ENCODE results near the gene RPTOR. TPM values are rescaled to one million over a fixed set of nuclear protein-coding genes. Genes with fewer than 3 reads are reported as not detected.

The RPTOR gene
- total RNA-seq, 1 donor from 2014 or later = 32.0 TPM

GRCh38 chr17:80943346-80944145, 398.9 kb downstream of the RPTOR start:
- Histone ChIP-seq H2AFZ (ENCODE audit: low read depth, low read length) (no peak overlapping the region), H3K79me2 (ENCODE audit: insufficient read depth, low read length) (no peaks in the 10 kb centered on the region), H3K9me3 (ENCODE audit: insufficient read depth, low read depth, low read length) (no peaks in the 10 kb centered on the region), H3K4me3 (ENCODE audit: insufficient read depth, low read depth, low read length) (no peak overlapping the region), H3K9ac (ENCODE audit: low read length) (no peak overlapping the region), H3K4me1 (ENCODE audit: insufficient read depth, low read length) (peaks cover 15% of the 10 kb centered on the region), H3K27me3 (ENCODE audit: insufficient read depth, low read length) (no peaks in the 10 kb centered on the region), H4K20me1 (ENCODE audit: insufficient read depth, low read length) (peaks cover 6% of the 10 kb centered on the region), H3K36me3 (ENCODE audit: insufficient read depth, low read length) (peaks cover 5% of the 10 kb centered on the region), H3K4me2 (ENCODE audit: low read length) (no peak overlapping the region), H3K27ac (ENCODE audit: low read depth, low read length) (no peak overlapping the region)
- peaks cover 2% of the 10 kb centered on the region for H3K4me1 Mint-ChIP-seq (ENCODE audit: low read depth, unreplicated experiment)
- peaks cover 15% of the 10 kb centered on the region for H3K36me3 Mint-ChIP-seq (ENCODE audit: low read depth, unreplicated experiment)
- TF ChIP-seq EZH2 (IDR thresholded peaks at IDR 0.05; ENCODE audit: insufficient read depth, low read length) (no peak), CTCF (IDR thresholded peaks at IDR 0.05; ENCODE audit: insufficient read depth, low read depth, low read length) (no peak)
- H3K9me3 Mint-ChIP-seq (ENCODE audit: unreplicated experiment) = peaks cover 2% of the 10 kb centered on the region
- DNase-seq (ENCODE audit: low read depth) (no peak), FAIRE-seq (no peak)
- H3K27me3 Mint-ChIP-seq (ENCODE audit: low read depth, unreplicated experiment) = peaks cover 2% of the 10 kb centered on the region
- no peak overlapping the region for H3K4me3 Mint-ChIP-seq (ENCODE audit: unreplicated experiment)
- no peak overlapping the region for H3K27ac Mint-ChIP-seq (ENCODE audit: unreplicated experiment)

- Histone ChIP-seq H3K9ac (ENCODE audit: low read length) (no peak overlapping the region), H3K4me1 (ENCODE audit: insufficient read depth, low read length) (peaks cover 15% of the 10 kb centered on the region), H3K4me2 (ENCODE audit: low read length) (no peak overlapping the region), H3K36me3 (ENCODE audit: insufficient read depth, low read length) (peaks cover 5% of the 10 kb centered on the region), H3K27ac (ENCODE audit: low read depth, low read length) (no peak overlapping the region), H3K9me3 (ENCODE audit: insufficient read depth, low read depth, low read length) (no peaks in the 10 kb centered on the region), H4K20me1 (ENCODE audit: insufficient read depth, low read length) (peaks cover 6% of the 10 kb centered on the region), H2AFZ (ENCODE audit: low read depth, low read length) (no peak overlapping the region), H3K79me2 (ENCODE audit: insufficient read depth, low read length) (no peaks in the 10 kb centered on the region), H3K4me3 (ENCODE audit: insufficient read depth, low read depth, low read length) (no peak overlapping the region), H3K27me3 (ENCODE audit: insufficient read depth, low read length) (no peaks in the 10 kb centered on the region)
- DNase-seq (ENCODE audit: low read depth) (no peak), FAIRE-seq (no peak)
- Mint-ChIP-seq H3K4me3 (ENCODE audit: unreplicated experiment) (no peak overlapping the region), H3K4me1 (ENCODE audit: low read depth, unreplicated experiment) (no peaks in the 10 kb centered on the region), H3K27ac (ENCODE audit: unreplicated experiment) (no peak overlapping the region), H3K9me3 (ENCODE audit: unreplicated experiment) (peaks cover 2% of the 10 kb centered on the region), H3K27me3 (ENCODE audit: low read depth, unreplicated experiment) (peaks cover 2% of the 10 kb centered on the region), H3K36me3 (ENCODE audit: low read depth, unreplicated experiment) (peaks cover 15% of the 10 kb centered on the region)
- TF ChIP-seq CTCF (IDR thresholded peaks at IDR 0.05; ENCODE audit: insufficient read depth, low read depth, low read length) (no peak), EZH2 (IDR thresholded peaks at IDR 0.05; ENCODE audit: insufficient read depth, low read length) (no peak)
Observed at GRCh38 chr17:80944326-80944725, 399.7 kb downstream of the RPTOR start.

GRCh38 chr17:80945736-80946135, 401.1 kb downstream of the RPTOR start:
- no peak for FAIRE-seq
- TF ChIP-seq CTCF (IDR thresholded peaks at IDR 0.05; ENCODE audit: insufficient read depth, low read depth, low read length) = no peak
- no peak for TF ChIP-seq EZH2 (IDR thresholded peaks at IDR 0.05; ENCODE audit: insufficient read depth, low read length)
- Histone ChIP-seq H3K79me2 (ENCODE audit: insufficient read depth, low read length) (no peaks in the 10 kb centered on the region), H3K9ac (ENCODE audit: low read length) (no peak overlapping the region), H4K20me1 (ENCODE audit: insufficient read depth, low read length) (peaks cover 6% of the 10 kb centered on the region), H3K4me1 (ENCODE audit: insufficient read depth, low read length) (peaks cover 15% of the 10 kb centered on the region), H3K27me3 (ENCODE audit: insufficient read depth, low read length) (no peaks in the 10 kb centered on the region), H3K4me3 (ENCODE audit: insufficient read depth, low read depth, low read length) (no peak overlapping the region), H3K36me3 (ENCODE audit: insufficient read depth, low read length) (peaks cover 5% of the 10 kb centered on the region), H3K9me3 (ENCODE audit: insufficient read depth, low read depth, low read length) (no peaks in the 10 kb centered on the region), H3K27ac (ENCODE audit: low read depth, low read length) (no peak overlapping the region), H2AFZ (ENCODE audit: low read depth, low read length) (no peak overlapping the region), H3K4me2 (ENCODE audit: low read length) (no peak overlapping the region)
- no peaks in the 10 kb centered on the region for H3K4me1 Mint-ChIP-seq (ENCODE audit: low read depth, unreplicated experiment)
- no peak overlapping the region for H3K27ac Mint-ChIP-seq (ENCODE audit: unreplicated experiment)
- DNase-seq (ENCODE audit: low read depth) = no peak
- H3K27me3 Mint-ChIP-seq (ENCODE audit: low read depth, unreplicated experiment) = peaks cover 2% of the 10 kb centered on the region
- H3K9me3 Mint-ChIP-seq (ENCODE audit: unreplicated experiment) = peaks cover 2% of the 10 kb centered on the region
- H3K4me3 Mint-ChIP-seq (ENCODE audit: unreplicated experiment) = no peak overlapping the region
- H3K36me3 Mint-ChIP-seq (ENCODE audit: low read depth, unreplicated experiment) = peaks cover 12% of the 10 kb centered on the region
